Endothelial cell of umbilical vein (primary cell): Measurements from ENCODE around the gene PHLDB2. TPM values are rescaled to one million over a fixed set of nuclear protein-coding genes. Genes with fewer than 3 reads are reported as not detected.

ENCODE experiments used
- BruUV-seq: library from RNA; stranded (reverse); fragments of 400-500 nt; replicated peaks from 2 replicates; lab custom pipeline; 2021; lab: Mats Ljungman, UMichigan
- CTCF ChIA-PET: fragments of 300-600, 350-600 bp; sonication (Branson Sonifier 250); formaldehyde crosslinking; loops from one replicate; lab custom pipeline; 2021; ENCODE audit warnings: antibody characterized with exemption, inconsistent platforms; lab: Charles Lee
- POLR2A ChIA-PET: fragments of 300-600, 350-600 bp; sonication (Branson Sonifier 250); formaldehyde crosslinking; loops from one replicate; lab custom pipeline; 2021; ENCODE audit warnings: antibody characterized with exemption, inconsistent platforms; lab: Charles Lee
- DNase-seq: peaks from one replicate; pipeline ENCODE4 v3.0.0-alpha.2; 2011; ENCODE audit warnings: low read depth, low spot score
- FAIRE-seq: peaks from 2 replicates; lab custom pipeline; 2011; peaks lifted over from hg19 to GRCh38; lab: Jason Lieb, UNC
- H2AFZ ChIP-seq: 2 replicates; pipeline ENCODE4 v1.6.0; 2012; ENCODE audit warnings: low read depth, low read length, control low read depth, inconsistent platforms
- H3K27ac ChIP-seq: 2 replicates; pipeline ENCODE4 v1.5.1; 2011; ENCODE audit warnings: low read depth, mild to moderate bottlenecking, control low read depth, low read length, moderate library complexity; ENCODE audit not compliant: insufficient read depth
- H3K27me3 ChIP-seq, 2 experiments: 2 replicates each; pipeline versions ENCODE4 v1.6.0 to v1.6.1; 2011; ENCODE audit warnings: low read length in 2 of 2, mixed read lengths in 1 of 2; ENCODE audit not compliant: control insufficient read depth in 2 of 2, insufficient read depth in 2 of 2
- H3K36me3 ChIP-seq, 2 experiments: 2 replicates in 1 of 2; 3 replicates in 1 of 2; pipeline ENCODE4 v1.5.1; 2011; ENCODE audit warnings: low read length in 2 of 2, mild to moderate bottlenecking in 1 of 2, moderate library complexity in 1 of 2; ENCODE audit not compliant: control insufficient read depth in 2 of 2, insufficient read depth in 2 of 2; ENCODE audit errors: extremely low read depth in 1 of 2
- H3K4me1 ChIP-seq: 3 replicates; pipeline ENCODE4 v1.5.1; 2011; ENCODE audit warnings: mild to moderate bottlenecking, low read length; ENCODE audit not compliant: control insufficient read depth, insufficient read depth; ENCODE audit errors: extremely low read depth
- H3K4me2 ChIP-seq: 2 replicates; pipeline ENCODE4 v1.6.1; 2011; ENCODE audit warnings: low read length, control low read depth, mixed read lengths; ENCODE audit not compliant: insufficient read depth
- H3K4me3 ChIP-seq, 3 experiments: fragments of 200-600 bp in 1 of 3; sonication (generic), shearing (Covaris generic) in 1 of 3; replicated peaks in 1 of 3; 2 replicates each; pipeline ENCODE4 v1.5.1; 2011 to 2016; ENCODE audit warnings: control low read depth in 3 of 3, low read length in 3 of 3, mild to moderate bottlenecking in 2 of 3, inconsistent platforms in 1 of 3, low read depth in 1 of 3, moderate library complexity in 1 of 3; ENCODE audit not compliant: insufficient read depth in 1 of 3
- H3K79me2 ChIP-seq: 2 replicates; pipeline ENCODE4 v1.6.0; 2012; ENCODE audit warnings: low read length, inconsistent platforms; ENCODE audit not compliant: control insufficient read depth, insufficient read depth
- H3K9ac ChIP-seq: replicated peaks from 2 replicates; pipeline ENCODE3; 2011; ENCODE audit warnings: low read length, control low read depth; ENCODE audit not compliant: insufficient read depth; ENCODE audit errors: extremely low read depth
- H3K9me1 ChIP-seq: replicated peaks from 3 replicates; pipeline ENCODE4 v1.6.0; 2011; ENCODE audit warnings: mild to moderate bottlenecking, low read length; ENCODE audit not compliant: control insufficient read depth, insufficient read depth; ENCODE audit errors: extremely low read depth
- H3K9me3 ChIP-seq: replicated peaks from 2 replicates; pipeline ENCODE4 v1.5.1; 2012; ENCODE audit warnings: low read length, inconsistent platforms; ENCODE audit not compliant: control insufficient read depth, insufficient read depth
- H4K20me1 ChIP-seq: replicated peaks from 2 replicates; pipeline ENCODE3; 2011; ENCODE audit warnings: mild to moderate bottlenecking, low read length; ENCODE audit not compliant: control insufficient read depth, insufficient read depth; ENCODE audit errors: extremely low read depth
- EZH2 ChIP-seq: IDR thresholded peaks from 2 replicates; pipeline ENCODE4 v1.6.1; 2012; ENCODE audit warnings: borderline replicate concordance, low read depth, mild to moderate bottlenecking, moderate library complexity, low read length, inconsistent platforms; ENCODE audit not compliant: severe bottlenecking
- FOS ChIP-seq: IDR thresholded peaks from 2 replicates; pipeline ENCODE4 v1.6.1; 2011; ENCODE audit warnings: mild to moderate bottlenecking, low read length, moderate library complexity, borderline replicate concordance; ENCODE audit not compliant: insufficient read depth
- GATA2 ChIP-seq: IDR thresholded peaks from 2 replicates; pipeline ENCODE4 v1.7.0; 2011; ENCODE audit warnings: low read depth, mild to moderate bottlenecking, moderate library complexity, mixed read lengths, low read length; ENCODE audit not compliant: insufficient read length, insufficient read depth
- JUN ChIP-seq: IDR thresholded peaks from 2 replicates; pipeline ENCODE4 v1.6.1; 2011; ENCODE audit warnings: borderline replicate concordance, low read depth; ENCODE audit not compliant: insufficient read length, insufficient read depth
- MAX ChIP-seq: IDR thresholded peaks from 2 replicates; pipeline ENCODE4 v1.6.1; 2011; ENCODE audit not compliant: insufficient read depth, insufficient read length
- MYC ChIP-seq: IDR thresholded peaks from one replicate; pipeline ENCODE4 v1.6.1; 2011; ENCODE audit warnings: mild to moderate bottlenecking, low read depth, low read length
- POLR2A ChIP-seq: IDR thresholded peaks from 2 replicates; pipeline ENCODE4 v1.6.1; 2012; ENCODE audit warnings: low read depth, mild to moderate bottlenecking, control low read depth, low read length
- POLR2AphosphoS5 ChIP-seq: IDR thresholded peaks from 2 replicates; pipeline ENCODE4 v1.6.1; 2012; ENCODE audit warnings: low read depth, mild to moderate bottlenecking, control low read depth, low read length, moderate library complexity; ENCODE audit not compliant: insufficient read depth
- dilution Hi-C: fragments of 300-500 bp; cut with MboI; formaldehyde crosslinking; loops from one replicate; pipeline ENCODE4 v1.15.0; 2019; ENCODE audit warnings: low sequenced_read_pairs; ENCODE audit not compliant: extremely low pct_ligation_motif_present
- intact Hi-C: fragments of 100-400 bp; cut with micrococcal nuclease; formaldehyde crosslinking; loops from one replicate; pipeline ENCODE4 v1.10.0; 2022
- polyA plus RNA-seq, 4 experiments: library from polyadenylated mRNA; depleted of rRNA in 3 of 4; stranded (reverse) in 3 of 4; unstranded in 1 of 4; fragments of >200 nt; gene quantifications; 2 replicates each; pipeline versions ENCODE4 v1.2.1 to v1.2.3, GENCODE V29; 2011 to 2012; ENCODE audit warnings: missing spikeins in 1 of 4
- total RNA-seq: library from RNA; stranded (reverse); gene quantifications from 2 replicates; pipeline ENCODE4 v1.2.3, GENCODE V29; 2021
- TF ChIP-seq, protein P1 (sequence below), 2 donors: IDR thresholded peaks; 1 replicate in 1 of 2; 2 replicates in 1 of 2; pipeline ENCODE4 v1.5.1; 2011; ENCODE audit warnings: low read length in 2 of 2, mild to moderate bottlenecking in 2 of 2, moderate library complexity in 2 of 2, control low read depth in 1 of 2, inconsistent platforms in 1 of 2, low read depth in 1 of 2; ENCODE audit not compliant: insufficient read depth in 1 of 2; ENCODE audit errors: extremely low read depth in 1 of 2

PHLDB2 gene
- total and polyA plus RNA-seq, 2 donors (not counting 3 experiments of a cell fraction or from before 2014, with no cell fraction given) = 22.4 to 104 TPM

DNA sequence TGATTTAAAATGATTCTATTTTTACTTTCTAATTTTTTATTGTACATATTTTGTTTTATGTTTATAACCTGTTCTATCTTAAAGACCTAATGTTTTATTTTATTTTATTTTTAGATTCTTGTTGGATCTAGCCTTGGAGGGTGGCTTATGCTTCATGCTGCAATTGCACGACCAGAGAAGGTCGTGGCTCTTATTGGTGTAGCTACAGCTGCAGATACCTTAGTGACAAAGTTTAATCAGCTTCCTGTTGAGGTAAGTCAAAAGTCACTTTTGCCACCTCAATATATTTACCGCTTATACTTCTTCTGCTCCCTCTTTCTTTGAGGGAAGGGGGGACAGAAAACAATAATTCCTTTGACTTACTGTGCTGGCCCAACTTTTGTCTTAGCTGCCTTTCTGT, 127.7 kb downstream of the PHLDB2 start:
- H3K36me3 ChIP-seq = peaks cover 3 to 19% of the 10 kb centered on the region in 2 experiments
- ChIA-PET POLR2A (no interaction called here), CTCF (interaction anchor here (0.8 to 14.6 kb wide), 5 partner anchors 8 to 92 kb away, joined by 3 to 291 read pairs (median 3); no protein-coding TSS in a partner anchor)
- H3K4me2 ChIP-seq = no peak overlapping the region
- H3K9ac ChIP-seq = no peak overlapping the region
- H3K79me2 ChIP-seq = peaks cover 15% of the 10 kb centered on the region
- DNase-seq = no peak
- H3K4me3 ChIP-seq = no peak overlapping the region
- no peak overlapping the region for H3K27ac ChIP-seq
- dilution Hi-C loops (no loop called here), intact Hi-C loops (no loop called here)
- H3K27me3 ChIP-seq = no peaks in the 10 kb centered on the region
- no TSS peak for BruUV-seq
- H3K9me3 ChIP-seq = no peaks in the 10 kb centered on the region
- no peak for FAIRE-seq
- H2AFZ ChIP-seq = no peak overlapping the region
- no peaks in the 10 kb centered on the region for H4K20me1 ChIP-seq
- TF ChIP-seq JUN (no peak), FOS (no peak), EZH2 (no peak), POLR2AphosphoS5 (no peak), MYC (no peak), POLR2A (no peak), GATA2 (no peak), MAX (no peak)
- TF ChIP-seq, protein P1, sequence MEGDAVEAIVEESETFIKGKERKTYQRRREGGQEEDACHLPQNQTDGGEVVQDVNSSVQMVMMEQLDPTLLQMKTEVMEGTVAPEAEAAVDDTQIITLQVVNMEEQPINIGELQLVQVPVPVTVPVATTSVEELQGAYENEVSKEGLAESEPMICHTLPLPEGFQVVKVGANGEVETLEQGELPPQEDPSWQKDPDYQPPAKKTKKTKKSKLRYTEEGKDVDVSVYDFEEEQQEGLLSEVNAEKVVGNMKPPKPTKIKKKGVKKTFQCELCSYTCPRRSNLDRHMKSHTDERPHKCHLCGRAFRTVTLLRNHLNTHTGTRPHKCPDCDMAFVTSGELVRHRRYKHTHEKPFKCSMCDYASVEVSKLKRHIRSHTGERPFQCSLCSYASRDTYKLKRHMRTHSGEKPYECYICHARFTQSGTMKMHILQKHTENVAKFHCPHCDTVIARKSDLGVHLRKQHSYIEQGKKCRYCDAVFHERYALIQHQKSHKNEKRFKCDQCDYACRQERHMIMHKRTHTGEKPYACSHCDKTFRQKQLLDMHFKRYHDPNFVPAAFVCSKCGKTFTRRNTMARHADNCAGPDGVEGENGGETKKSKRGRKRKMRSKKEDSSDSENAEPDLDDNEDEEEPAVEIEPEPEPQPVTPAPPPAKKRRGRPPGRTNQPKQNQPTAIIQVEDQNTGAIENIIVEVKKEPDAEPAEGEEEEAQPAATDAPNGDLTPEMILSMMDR (IDR thresholded peaks at IDR 0.05; ENCODE audit: extremely low read depth in 1 of 2, insufficient read depth in 1 of 2, low read depth in 1 of 2, low read length in 2 of 2) = no peak
- H3K4me1 ChIP-seq = no peaks in the 10 kb centered on the region
- H3K9me1 ChIP-seq = no peaks in the 10 kb centered on the region
